HG03097 (cell line): ENCODE measurements around the gene CLIC1.

Experiments used
- ATAC-seq: cut with Tn5 transposase; IDR thresholded peaks from one replicate; pipeline ENCODE4 v1.9.1; 2021; ENCODE audit not compliant: unreplicated experiment, low FRiP score

CLIC1 gene

GRCh38 chr6:31736021-31736767 lies at the start of gene CLIC1:
Gene CLIC1, minus strand, starts transcription at chr6:31736530. Its CDS starts 230 bp downstream, at chr6:31736300.
- no peak for ATAC-seq

DNA sequence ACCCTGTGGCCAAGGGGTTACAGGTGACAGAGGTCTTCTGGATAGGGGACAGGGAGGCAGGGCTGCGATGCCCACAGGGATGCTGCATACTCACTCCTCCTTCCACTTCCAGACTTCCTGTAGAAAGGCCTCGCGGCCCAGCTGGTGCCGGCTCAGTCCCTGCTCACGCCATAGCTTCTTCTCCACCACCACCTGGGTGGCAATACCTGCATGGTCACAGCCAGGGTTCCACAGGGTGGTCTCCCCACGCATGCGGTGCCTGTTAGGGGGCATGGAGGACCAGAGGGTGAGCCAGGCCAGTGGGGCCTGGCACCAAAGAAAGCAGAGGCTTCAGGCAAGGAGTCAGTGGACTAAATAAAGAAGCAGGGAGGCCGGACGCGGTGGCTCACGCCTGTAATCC lies 49.1 kb upstream of the CLIC1 start:
- no peak for ATAC-seq

DNA sequence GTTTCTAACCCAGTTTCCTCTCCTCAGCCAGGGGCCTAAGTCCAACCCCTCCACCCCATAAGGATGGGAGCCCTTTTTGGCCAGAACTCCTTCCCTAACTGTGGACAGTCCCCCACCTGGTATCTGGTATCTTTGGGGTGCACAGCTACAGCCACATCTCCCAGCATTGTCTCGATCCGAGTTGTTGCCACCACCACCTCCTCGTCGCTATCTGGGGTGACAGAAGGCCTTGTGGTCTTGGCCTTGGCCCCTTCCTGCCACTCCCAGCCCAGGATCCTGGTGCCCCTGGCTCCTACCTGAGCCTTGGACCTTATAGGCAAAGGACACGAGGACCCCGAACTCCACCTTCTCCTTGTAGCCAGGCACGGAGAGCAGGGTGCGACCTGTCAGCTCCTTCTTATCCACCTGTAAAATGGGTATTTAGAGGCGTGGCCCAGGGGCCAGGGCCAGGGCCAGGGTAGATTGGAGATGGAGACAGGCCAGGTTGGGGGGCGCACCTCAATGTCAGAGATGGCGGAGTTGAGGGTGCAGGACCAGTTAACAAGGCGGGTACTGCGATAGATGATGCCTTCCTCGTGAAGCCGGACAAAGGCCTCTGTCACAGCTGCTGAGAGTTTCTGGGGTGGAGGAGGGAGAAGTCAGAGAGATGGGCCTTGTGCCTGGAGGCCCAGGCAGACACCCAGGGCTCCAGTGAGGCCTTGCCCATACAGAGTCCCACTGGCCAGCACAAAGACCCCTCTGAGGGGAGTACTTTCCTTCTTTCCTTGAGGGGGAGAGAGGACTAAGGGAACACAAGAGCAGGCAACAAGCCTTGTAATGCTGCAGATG lies 48.0 kb upstream of the CLIC1 start:
- ATAC-seq = no peak

GRCh38 chr6:31782126-31782855 lies 46.0 kb upstream of the CLIC1 start:
- no peak for ATAC-seq

DNA sequence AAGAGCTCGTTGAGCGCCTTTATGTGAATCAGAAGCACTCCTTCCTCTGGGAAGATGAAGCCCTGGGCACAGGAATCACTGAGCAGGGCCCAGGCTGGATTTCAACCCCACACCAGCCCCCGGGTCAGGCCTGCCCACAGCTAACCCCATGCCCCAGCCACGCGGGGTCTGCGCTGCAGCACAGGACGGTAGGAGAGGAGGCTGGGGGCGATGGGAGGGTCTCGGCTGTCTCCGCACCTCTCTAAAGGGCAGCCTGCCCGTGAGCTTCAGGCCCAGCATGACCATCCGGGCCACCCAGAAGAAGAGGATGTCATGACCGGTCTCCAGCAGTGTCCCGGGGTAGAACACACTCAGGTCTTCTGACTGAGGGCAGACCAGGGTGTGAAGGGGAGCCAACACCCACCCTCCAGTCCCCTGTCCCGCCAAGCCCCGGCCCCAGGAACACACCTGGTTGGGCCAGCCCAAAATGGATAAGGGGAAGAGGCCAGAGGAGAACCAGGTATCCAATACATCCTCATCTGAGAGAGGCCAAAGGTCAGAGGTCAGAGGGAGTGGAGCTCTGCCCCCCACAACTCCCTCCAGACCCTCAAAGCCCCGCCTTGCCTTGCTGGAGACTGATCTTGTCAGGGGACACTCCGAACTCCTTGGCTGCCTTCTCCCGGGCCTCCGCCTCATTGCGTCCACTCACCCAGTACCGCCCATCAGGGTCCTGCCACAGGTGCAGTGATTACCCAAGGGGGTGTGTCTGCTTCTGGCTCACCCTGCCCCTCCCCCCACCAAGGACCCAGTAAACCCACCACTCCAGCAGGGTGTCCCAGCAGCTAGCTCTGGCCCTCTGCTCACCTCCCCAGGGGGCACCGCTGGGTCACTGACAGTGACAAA lies 45.2 kb upstream of the CLIC1 start:
- ATAC-seq = no peak

DNA sequence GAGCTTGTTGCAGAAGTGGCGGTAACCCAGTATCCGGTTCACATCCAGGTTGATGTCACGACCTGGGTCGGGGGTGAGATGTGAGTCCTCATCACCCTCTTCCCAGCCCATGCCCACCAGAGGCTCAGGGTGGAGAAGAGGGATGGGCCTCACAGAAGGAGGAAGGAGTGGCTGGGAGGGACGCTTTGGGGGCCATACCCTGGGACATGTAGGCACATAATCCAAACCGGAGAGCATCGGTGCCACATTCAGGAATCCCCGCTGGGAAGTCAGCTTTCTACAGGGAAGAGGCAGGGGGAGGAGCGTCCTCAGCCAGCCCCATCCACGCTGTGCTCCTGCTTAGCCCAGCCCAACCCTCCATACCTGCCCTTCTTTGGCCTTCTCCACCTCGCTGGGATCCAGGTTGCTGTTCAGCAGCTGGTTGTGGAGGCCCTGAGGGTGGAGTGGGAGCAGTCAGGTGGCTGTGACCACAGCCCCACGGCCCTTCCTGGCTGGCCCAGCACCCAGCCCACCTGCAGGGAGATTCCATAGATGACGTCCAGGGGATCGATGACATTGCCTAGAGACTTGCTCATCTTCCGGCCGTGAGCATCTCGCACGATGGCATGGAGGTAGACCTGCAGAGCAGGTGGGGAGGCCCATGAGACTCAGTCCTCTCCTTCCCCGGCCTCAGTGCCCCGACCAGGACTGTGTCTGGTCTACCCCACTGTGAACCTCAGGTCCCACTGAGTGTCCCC lies 44.3 kb upstream of the CLIC1 start:
- no peak for ATAC-seq

DNA sequence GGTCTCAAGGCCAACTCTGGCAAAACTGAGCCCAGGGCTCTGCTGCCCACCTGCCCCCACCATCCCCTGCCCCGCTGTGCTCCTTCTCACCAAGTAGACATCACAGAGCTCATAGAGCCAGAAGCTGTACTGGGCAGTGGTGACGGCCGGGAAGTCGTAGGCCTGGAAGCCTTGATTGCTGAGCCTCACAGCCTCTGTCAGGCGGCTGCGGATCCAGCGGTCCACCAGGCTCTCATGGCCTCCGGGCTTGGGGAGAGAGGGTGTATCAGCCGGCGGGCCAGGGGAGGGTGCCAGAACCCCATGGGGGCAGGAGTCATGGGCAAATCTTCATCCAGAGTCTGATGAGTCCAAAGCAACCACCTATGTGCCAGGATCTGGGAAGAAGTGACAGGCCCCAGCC lies 43.6 kb upstream of the CLIC1 start:
- ATAC-seq = no peak

GRCh38 chr6:31778999-31779885 lies 42.9 kb upstream of the CLIC1 start:
- ATAC-seq = no peak

DNA sequence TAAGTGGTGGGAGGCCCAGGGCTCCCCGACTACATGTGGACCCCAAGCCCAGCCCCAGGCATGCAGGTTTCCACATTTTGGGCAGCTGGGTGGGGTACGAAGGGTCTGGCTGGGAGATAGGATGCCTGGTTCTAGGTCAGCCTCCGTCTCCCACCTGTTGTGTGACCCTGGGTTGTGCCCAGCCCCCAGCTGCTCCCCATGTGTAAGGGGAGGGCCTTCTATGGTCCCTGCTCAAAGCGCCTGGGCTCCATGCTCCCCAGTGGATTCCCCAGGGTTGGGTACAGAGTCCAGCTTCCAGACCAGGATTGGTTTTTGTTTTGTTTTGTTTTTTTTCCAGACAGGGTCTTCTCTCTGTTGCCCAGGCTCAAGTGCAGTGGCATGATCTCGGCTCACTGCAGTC lies 41.9 kb upstream of the CLIC1 start:
- ATAC-seq = no peak

DNA sequence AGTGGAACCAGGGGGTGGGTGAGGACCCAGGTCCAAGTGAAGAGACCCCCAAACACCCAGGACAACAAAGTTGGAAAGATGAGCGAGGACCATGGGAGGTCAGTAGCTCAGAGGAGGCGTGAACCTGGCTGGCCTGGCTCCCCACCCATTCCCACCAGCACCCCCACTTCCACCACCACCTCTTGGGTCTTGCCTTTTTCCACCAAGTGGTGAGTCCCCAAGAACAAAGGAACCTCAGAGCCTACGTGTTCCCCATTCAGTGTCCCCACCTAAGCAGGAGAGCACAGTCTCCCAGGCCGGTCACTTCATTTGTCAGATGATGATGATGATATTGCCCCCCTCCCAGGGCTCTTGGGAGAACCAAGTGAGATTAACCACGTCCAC lies 41.3 kb upstream of the CLIC1 start:
- no peak for ATAC-seq

DNA sequence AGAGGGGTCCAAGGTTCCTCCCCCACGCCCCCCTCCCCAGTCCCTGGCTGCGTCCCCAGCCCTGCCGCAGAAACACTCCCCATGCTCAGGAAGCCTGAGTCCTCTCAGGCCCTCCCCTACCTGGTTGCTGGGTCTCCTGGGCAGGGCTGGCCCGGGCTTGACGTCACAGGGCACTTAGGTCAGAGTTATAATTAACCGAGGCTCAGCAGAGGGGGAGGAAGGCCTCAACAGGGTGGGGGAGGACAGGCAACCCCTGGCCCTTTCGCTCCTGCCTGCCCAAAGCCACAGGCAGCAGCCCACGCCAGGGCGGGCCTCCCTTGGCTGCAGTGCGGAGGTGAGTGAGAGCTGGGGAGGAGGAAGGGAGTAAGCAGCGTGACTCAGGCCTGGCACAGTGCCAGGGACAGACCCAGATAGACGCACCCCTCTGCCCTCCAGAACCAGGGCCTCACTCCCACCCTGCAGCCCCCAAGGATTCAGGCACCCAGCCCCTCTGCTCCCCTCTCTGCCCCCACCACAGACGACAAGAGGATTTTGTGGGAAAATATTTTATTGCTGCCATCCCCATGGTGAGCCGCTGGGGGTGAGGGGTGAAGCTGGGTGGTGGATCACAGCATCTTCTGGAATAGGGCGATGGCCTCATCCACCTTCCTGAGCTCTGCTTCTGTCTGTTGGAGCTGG lies 40.8 kb upstream of the CLIC1 start, which contains the start of gene VWA7:
Gene VWA7 (minus strand): TSS at position 340 of the 678 bp plus-strand sequence. CDS start 549 bp downstream, outside the sequence.
- ATAC-seq = no peak

DNA sequence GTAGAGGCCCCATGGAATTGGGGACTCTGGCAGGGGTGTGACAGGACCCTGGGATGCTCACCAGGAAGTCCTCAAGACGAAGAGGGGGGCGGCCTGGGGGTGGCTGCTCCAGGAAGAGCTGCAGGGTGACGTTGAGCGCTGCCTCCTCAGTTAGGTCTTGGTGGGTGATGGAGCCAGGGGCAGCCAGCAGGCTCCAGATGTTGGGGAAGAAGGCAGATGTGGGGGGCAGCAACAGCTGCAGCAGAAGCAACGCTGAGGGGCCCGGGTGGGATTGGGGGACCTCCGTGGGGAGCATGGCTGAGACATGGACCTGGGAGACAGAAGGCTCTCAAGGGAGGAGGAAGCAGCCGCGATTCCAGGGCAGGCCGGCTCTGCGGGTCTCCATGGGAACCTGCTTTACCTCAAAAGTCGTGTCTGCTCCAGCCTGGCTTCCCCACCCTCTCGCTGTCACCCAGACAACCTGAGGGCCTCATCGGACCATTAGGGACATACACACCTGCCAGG lies 40.2 kb upstream of the CLIC1 start:
- no peak for ATAC-seq

- no peak for ATAC-seq
Measured at GRCh38 chr6:31775633-31776484, 39.5 kb upstream of the CLIC1 start.

- no peak for ATAC-seq
Measured at GRCh38 chr6:31775184-31775583, 38.9 kb upstream of the CLIC1 start.

- no peak for ATAC-seq
Measured at GRCh38 chr6:31771992-31772358, 35.6 kb upstream of the CLIC1 start.

DNA sequence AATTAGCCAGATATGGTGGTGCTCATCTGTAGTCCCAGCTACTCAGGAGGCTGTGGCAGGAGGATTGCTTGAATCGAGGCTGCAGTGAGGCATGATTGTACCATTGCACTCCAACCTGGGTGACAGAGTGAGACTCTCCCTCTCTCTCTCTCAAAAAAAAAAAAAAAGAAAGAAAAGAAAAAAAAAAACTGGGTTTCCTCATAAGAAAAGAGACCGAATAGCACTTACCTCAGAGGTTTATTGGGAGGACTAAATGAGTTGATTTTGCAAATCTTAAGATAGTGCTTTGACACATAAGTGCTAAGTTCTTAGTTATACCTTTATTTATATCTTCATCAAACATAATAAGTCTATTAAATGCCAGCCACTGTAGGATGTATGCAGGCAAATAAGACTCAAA lies 34.5 kb upstream of the CLIC1 start:
- no peak for ATAC-seq
